WTC11 (cell line): ENCODE data around the gene PRKCE. TPM values are rescaled to one million over a fixed set of nuclear protein-coding genes. Genes with fewer than 3 reads are reported as not detected.

Source experiments
- ATAC-seq: fragments of 200-7000 bp; cut with Tn5 transposase; 2 replicates; pipeline ENCODE4 v1.10.0; 2021; ENCODE audit warnings: mild to moderate bottlenecking, moderate library complexity
- CTCF ChIA-PET: fragments of 300-600 bp; sonication (Branson Sonifier 250); formaldehyde crosslinking; loops from one replicate; lab custom pipeline; 2021; ENCODE audit warnings: antibody characterized with exemption; lab: Charles Lee
- POLR2A ChIA-PET: fragments of 350-600 bp; sonication (Branson Sonifier 250); formaldehyde crosslinking; loops from one replicate; lab custom pipeline; 2021; ENCODE audit warnings: antibody characterized with exemption; lab: Charles Lee
- DNase-seq: peaks from one replicate; pipeline ENCODE4 v3.0.0; 2021; ENCODE audit warnings: low spot score
- H3K27ac Mint-ChIP-seq: 2 replicates; pipeline ENCODE4 v1.8.0; 2021; ENCODE audit warnings: mixed read lengths
- H3K27me3 Mint-ChIP-seq: 2 replicates; pipeline ENCODE4 v1.8.0; 2021; ENCODE audit warnings: low read depth, mild to moderate bottlenecking, moderate library complexity, mixed read lengths
- H3K36me3 Mint-ChIP-seq: 2 replicates; pipeline ENCODE4 v1.8.0; 2021; ENCODE audit warnings: mixed read lengths
- H3K4me1 Mint-ChIP-seq: 2 replicates; pipeline ENCODE4 v1.8.0; 2022; ENCODE audit warnings: mixed read lengths
- H3K4me3 Mint-ChIP-seq: 2 replicates; pipeline ENCODE4 v1.8.0; 2021; ENCODE audit warnings: mild to moderate bottlenecking, moderate library complexity, mixed read lengths
- H3K9me3 Mint-ChIP-seq: 2 replicates; pipeline ENCODE4 v1.8.0; 2021; ENCODE audit warnings: mixed read lengths
- HMGA2 ChIP-seq: fragments of 250-450 bp; sonication (Bioruptor Pico); IDR thresholded peaks from 2 replicates; pipeline ENCODE4 v1.4.0; 2021; ENCODE audit warnings: mild to moderate bottlenecking, moderate library complexity
- NR2C2 ChIP-seq: sonication (generic); formaldehyde crosslinking; IDR thresholded peaks from 2 replicates; pipeline ENCODE4 v1.8.0; 2022; ENCODE audit warnings: mild to moderate bottlenecking, missing genetic modification reagents
- RORB ChIP-seq: fragments of 250-450 bp; sonication (Bioruptor Pico); IDR thresholded peaks from 2 replicates; pipeline ENCODE4 v1.9.0; 2021; ENCODE audit warnings: mild to moderate bottlenecking
- TEAD1 ChIP-seq: sonication (generic); formaldehyde crosslinking; IDR thresholded peaks from 2 replicates; pipeline ENCODE4 v1.8.0; 2022; ENCODE audit warnings: mild to moderate bottlenecking, missing genetic modification reagents
- TEAD4 ChIP-seq: sonication (generic); formaldehyde crosslinking; IDR thresholded peaks from 2 replicates; pipeline ENCODE4 v1.8.0; 2022; ENCODE audit warnings: mild to moderate bottlenecking, missing genetic modification reagents
- ZNF317 ChIP-seq: sonication (generic); formaldehyde crosslinking; IDR thresholded peaks from 2 replicates; pipeline ENCODE4 v1.8.1; 2023; ENCODE audit warnings: low read depth, mild to moderate bottlenecking, moderate library complexity, missing genetic modification reagents, borderline replicate concordance
- ZNF396 ChIP-seq: fragments of 250-450 bp; sonication (Bioruptor Pico); IDR thresholded peaks from 2 replicates; pipeline ENCODE4 v1.8.0; 2021; ENCODE audit warnings: mild to moderate bottlenecking, moderate library complexity, borderline replicate concordance
- total RNA-seq: library from RNA; stranded (reverse); gene quantifications from 3 replicates; pipeline ENCODE4 v1.2.3, GENCODE V29; 2021
- TF ChIP-seq, protein P1 (sequence below): sonication (generic); formaldehyde crosslinking; IDR thresholded peaks from 2 replicates; pipeline ENCODE4 v1.8.1; 2023; ENCODE audit warnings: mild to moderate bottlenecking, missing genetic modification reagents
- TF ChIP-seq, protein P2 (sequence below): fragments of 250-450 bp; sonication (Bioruptor Pico); IDR thresholded peaks from 2 replicates; pipeline ENCODE4 v1.9.0; 2021; ENCODE audit warnings: moderate library complexity, mild to moderate bottlenecking, inconsistent platforms, borderline replicate concordance
- TF ChIP-seq, protein P3 (sequence below): sonication (generic); formaldehyde crosslinking; IDR thresholded peaks from 2 replicates; pipeline ENCODE4 v1.8.0; 2022; ENCODE audit warnings: missing genetic modification reagents
- TF ChIP-seq, protein P4 (sequence below): sonication (generic); formaldehyde crosslinking; conservative IDR thresholded peaks from 2 replicates; pipeline ENCODE4 v1.8.1; 2022; ENCODE audit warnings: mild to moderate bottlenecking, missing genetic modification reagents
- TF ChIP-seq, protein P5 (sequence below): sonication (generic); formaldehyde crosslinking; IDR thresholded peaks from 2 replicates; pipeline ENCODE4 v1.8.1; 2023; ENCODE audit warnings: mild to moderate bottlenecking, moderate library complexity, missing genetic modification reagents
- TF ChIP-seq, protein P6 (sequence below): sonication (generic); formaldehyde crosslinking; IDR thresholded peaks from 2 replicates; pipeline ENCODE4 v1.8.1; 2022; ENCODE audit warnings: mild to moderate bottlenecking, missing genetic modification reagents, moderate library complexity, borderline replicate concordance
- TF ChIP-seq, protein P7 (sequence below): sonication (generic); formaldehyde crosslinking; IDR thresholded peaks from 2 replicates; pipeline ENCODE4 v1.8.0; 2023; ENCODE audit warnings: missing genetic modification reagents
- TF ChIP-seq, protein P8 (sequence below): fragments of 250-450 bp; sonication (Bioruptor Pico); IDR thresholded peaks from 2 replicates; pipeline ENCODE4 v1.9.0; 2021; ENCODE audit warnings: mild to moderate bottlenecking, borderline replicate concordance

PRKCE gene
- total RNA-seq, 1 experiment from 2014 or later, result 5.8 TPM

DNA sequence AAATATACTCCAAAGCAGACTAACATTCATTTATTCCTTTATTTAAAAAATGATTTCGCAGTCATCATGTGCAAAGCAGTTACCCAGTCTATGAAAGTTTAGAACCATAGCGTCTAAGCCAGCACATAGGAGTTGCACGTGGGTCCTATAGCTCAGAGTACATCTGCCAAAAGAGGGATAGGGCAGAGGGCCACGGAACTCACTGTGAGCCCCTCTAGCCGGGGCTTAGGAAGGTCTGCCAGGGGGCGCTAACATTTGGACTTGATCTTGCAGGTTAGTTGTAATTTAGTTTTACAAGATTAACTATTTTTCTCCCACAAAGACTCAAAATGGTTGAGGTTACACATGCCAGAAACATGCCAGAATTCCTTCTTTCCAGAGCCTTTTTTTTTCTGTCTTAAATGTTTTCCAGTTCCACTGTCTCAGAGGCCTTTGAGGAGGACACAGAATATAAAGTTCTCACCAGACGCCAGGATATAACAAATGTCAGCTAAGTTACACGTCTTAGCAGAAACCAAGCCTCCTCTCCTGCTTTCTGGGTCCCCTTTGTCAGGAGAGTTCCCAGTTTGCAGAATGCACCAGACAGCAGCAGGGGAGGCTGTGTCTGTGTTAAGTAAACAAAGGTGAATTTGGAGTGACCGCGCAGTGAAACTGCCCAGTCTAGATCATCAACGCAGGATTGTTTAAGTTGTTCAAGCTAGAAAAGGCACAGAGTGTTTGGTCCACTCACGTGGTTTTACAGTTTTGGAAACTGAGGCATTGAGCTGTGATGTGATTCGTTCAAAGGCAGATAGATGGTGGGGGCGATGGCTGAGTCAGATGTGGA lies 292.0 kb downstream of the PRKCE start (continued):
- TF ChIP-seq, protein P1, sequence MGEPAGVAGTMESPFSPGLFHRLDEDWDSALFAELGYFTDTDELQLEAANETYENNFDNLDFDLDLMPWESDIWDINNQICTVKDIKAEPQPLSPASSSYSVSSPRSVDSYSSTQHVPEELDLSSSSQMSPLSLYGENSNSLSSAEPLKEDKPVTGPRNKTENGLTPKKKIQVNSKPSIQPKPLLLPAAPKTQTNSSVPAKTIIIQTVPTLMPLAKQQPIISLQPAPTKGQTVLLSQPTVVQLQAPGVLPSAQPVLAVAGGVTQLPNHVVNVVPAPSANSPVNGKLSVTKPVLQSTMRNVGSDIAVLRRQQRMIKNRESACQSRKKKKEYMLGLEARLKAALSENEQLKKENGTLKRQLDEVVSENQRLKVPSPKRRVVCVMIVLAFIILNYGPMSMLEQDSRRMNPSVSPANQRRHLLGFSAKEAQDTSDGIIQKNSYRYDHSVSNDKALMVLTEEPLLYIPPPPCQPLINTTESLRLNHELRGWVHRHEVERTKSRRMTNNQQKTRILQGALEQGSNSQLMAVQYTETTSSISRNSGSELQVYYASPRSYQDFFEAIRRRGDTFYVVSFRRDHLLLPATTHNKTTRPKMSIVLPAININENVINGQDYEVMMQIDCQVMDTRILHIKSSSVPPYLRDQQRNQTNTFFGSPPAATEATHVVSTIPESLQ (CRISPR knock-in tag), result no peak
- TF ChIP-seq, protein P2, sequence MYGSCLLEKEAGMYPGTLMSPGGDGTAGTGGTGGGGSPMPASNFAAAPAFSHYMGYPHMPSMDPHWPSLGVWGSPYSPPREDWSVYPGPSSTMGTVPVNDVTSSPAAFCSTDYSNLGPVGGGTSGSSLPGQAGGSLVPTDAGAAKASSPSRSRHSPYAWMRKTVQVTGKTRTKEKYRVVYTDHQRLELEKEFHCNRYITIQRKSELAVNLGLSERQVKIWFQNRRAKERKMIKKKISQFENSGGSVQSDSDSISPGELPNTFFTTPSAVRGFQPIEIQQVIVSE, result no peak

DNA sequence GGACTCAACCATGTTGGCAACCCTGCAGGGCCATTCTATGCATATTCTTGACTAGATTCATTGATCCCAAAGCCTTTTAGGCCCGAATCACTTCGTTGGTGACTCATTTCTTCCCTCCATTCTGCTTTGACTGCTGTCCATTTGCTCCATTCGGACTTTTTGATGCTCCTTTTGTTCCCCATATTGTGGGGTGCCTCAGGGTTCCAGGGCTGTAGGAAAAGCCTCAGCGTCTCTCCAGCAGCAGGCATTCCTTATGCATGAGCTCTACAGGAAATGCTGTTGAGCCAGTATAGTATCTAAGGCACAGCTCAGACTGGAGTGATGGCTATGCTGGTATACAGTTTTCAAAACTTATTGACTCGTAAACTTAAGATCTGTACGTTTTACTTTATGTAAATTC lies 292.6 kb downstream of the PRKCE start:
- H3K27me3 Mint-ChIP-seq, result no peaks in the 10 kb centered on the region
- no peak overlapping the region for H3K4me3 Mint-ChIP-seq
- ATAC-seq, result peak; percentile 76
- CTCF ChIA-PET, result interaction anchor here (0.6 to 2.0 kb wide), 11 partner anchors 11 to 165 kb away, joined by 3 to 8 read pairs (median 4); no protein-coding TSS in a partner anchor
- POLR2A ChIA-PET, result no interaction called here
- H3K27ac Mint-ChIP-seq, result no peak overlapping the region
- DNase-seq, result no peak
- peaks cover 5% of the 10 kb centered on the region; the same call in 1 of the 2 replicates for H3K9me3 Mint-ChIP-seq
- H3K4me1 Mint-ChIP-seq, result peaks cover 39% of the 10 kb centered on the region
- no peaks in the 10 kb centered on the region for H3K36me3 Mint-ChIP-seq
- TF ChIP-seq, protein P3, sequence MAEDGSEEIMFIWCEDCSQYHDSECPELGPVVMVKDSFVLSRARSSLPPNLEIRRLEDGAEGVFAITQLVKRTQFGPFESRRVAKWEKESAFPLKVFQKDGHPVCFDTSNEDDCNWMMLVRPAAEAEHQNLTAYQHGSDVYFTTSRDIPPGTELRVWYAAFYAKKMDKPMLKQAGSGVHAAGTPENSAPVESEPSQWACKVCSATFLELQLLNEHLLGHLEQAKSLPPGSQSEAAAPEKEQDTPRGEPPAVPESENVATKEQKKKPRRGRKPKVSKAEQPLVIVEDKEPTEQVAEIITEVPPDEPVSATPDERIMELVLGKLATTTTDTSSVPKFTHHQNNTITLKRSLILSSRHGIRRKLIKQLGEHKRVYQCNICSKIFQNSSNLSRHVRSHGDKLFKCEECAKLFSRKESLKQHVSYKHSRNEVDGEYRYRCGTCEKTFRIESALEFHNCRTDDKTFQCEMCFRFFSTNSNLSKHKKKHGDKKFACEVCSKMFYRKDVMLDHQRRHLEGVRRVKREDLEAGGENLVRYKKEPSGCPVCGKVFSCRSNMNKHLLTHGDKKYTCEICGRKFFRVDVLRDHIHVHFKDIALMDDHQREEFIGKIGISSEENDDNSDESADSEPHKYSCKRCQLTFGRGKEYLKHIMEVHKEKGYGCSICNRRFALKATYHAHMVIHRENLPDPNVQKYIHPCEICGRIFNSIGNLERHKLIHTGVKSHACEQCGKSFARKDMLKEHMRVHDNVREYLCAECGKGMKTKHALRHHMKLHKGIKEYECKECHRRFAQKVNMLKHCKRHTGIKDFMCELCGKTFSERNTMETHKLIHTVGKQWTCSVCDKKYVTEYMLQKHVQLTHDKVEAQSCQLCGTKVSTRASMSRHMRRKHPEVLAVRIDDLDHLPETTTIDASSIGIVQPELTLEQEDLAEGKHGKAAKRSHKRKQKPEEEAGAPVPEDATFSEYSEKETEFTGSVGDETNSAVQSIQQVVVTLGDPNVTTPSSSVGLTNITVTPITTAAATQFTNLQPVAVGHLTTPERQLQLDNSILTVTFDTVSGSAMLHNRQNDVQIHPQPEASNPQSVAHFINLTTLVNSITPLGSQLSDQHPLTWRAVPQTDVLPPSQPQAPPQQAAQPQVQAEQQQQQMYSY (CRISPR knock-in tag), result no peak
- TF ChIP-seq RORB (CRISPR knock-in tag) (no peak), TEAD1 (no peak), ZNF317 (CRISPR knock-in tag) (no peak), TEAD4 (CRISPR knock-in tag) (no peak), ZNF396 (CRISPR knock-in tag) (no peak), HMGA2 (CRISPR knock-in tag) (no peak), NR2C2 (CRISPR knock-in tag) (no peak)
- TF ChIP-seq, protein P4, sequence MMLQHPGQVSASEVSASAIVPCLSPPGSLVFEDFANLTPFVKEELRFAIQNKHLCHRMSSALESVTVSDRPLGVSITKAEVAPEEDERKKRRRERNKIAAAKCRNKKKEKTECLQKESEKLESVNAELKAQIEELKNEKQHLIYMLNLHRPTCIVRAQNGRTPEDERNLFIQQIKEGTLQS (CRISPR knock-in tag), result no peak
- TF ChIP-seq, protein P5, sequence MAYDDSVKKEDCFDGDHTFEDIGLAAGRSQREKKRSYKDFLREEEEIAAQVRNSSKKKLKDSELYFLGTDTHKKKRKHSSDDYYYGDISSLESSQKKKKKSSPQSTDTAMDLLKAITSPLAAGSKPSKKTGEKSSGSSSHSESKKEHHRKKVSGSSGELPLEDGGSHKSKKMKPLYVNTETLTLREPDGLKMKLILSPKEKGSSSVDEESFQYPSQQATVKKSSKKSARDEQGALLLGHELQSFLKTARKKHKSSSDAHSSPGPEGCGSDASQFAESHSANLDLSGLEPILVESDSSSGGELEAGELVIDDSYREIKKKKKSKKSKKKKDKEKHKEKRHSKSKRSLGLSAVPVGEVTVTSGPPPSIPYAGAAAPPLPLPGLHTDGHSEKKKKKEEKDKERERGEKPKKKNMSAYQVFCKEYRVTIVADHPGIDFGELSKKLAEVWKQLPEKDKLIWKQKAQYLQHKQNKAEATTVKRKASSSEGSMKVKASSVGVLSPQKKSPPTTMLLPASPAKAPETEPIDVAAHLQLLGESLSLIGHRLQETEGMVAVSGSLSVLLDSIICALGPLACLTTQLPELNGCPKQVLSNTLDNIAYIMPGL, result no peak
- TF ChIP-seq, protein P6, sequence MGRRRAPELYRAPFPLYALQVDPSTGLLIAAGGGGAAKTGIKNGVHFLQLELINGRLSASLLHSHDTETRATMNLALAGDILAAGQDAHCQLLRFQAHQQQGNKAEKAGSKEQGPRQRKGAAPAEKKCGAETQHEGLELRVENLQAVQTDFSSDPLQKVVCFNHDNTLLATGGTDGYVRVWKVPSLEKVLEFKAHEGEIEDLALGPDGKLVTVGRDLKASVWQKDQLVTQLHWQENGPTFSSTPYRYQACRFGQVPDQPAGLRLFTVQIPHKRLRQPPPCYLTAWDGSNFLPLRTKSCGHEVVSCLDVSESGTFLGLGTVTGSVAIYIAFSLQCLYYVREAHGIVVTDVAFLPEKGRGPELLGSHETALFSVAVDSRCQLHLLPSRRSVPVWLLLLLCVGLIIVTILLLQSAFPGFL, result no peak
- TF ChIP-seq, protein P7, sequence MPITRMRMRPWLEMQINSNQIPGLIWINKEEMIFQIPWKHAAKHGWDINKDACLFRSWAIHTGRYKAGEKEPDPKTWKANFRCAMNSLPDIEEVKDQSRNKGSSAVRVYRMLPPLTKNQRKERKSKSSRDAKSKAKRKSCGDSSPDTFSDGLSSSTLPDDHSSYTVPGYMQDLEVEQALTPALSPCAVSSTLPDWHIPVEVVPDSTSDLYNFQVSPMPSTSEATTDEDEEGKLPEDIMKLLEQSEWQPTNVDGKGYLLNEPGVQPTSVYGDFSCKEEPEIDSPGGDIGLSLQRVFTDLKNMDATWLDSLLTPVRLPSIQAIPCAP (CRISPR knock-in tag), result no peak
- TF ChIP-seq, protein P2, result no peak
- TF ChIP-seq, protein P8, sequence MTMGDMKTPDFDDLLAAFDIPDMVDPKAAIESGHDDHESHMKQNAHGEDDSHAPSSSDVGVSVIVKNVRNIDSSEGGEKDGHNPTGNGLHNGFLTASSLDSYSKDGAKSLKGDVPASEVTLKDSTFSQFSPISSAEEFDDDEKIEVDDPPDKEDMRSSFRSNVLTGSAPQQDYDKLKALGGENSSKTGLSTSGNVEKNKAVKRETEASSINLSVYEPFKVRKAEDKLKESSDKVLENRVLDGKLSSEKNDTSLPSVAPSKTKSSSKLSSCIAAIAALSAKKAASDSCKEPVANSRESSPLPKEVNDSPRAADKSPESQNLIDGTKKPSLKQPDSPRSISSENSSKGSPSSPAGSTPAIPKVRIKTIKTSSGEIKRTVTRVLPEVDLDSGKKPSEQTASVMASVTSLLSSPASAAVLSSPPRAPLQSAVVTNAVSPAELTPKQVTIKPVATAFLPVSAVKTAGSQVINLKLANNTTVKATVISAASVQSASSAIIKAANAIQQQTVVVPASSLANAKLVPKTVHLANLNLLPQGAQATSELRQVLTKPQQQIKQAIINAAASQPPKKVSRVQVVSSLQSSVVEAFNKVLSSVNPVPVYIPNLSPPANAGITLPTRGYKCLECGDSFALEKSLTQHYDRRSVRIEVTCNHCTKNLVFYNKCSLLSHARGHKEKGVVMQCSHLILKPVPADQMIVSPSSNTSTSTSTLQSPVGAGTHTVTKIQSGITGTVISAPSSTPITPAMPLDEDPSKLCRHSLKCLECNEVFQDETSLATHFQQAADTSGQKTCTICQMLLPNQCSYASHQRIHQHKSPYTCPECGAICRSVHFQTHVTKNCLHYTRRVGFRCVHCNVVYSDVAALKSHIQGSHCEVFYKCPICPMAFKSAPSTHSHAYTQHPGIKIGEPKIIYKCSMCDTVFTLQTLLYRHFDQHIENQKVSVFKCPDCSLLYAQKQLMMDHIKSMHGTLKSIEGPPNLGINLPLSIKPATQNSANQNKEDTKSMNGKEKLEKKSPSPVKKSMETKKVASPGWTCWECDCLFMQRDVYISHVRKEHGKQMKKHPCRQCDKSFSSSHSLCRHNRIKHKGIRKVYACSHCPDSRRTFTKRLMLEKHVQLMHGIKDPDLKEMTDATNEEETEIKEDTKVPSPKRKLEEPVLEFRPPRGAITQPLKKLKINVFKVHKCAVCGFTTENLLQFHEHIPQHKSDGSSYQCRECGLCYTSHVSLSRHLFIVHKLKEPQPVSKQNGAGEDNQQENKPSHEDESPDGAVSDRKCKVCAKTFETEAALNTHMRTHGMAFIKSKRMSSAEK (CRISPR knock-in tag), result no peak
